Tibial nerve (tissue), 3 donors: ENCODE data around the gene FBXL7.

Experiments used
- CTCF ChIP-seq, 5 experiments: fragments of 200-600 bp in 3 of 5; fragments of 450-650 bp in 2 of 5; sonication (generic) in 3 of 5; IDR thresholded peaks; one replicate each; pipeline ENCODE4 v1.5.1; 2016 to 2019; ENCODE audit warnings: antibody characterized with exemption in 5 of 5, mild to moderate bottlenecking in 3 of 5, moderate library complexity in 2 of 5
- POLR2A ChIP-seq, 2 donors: fragments of 450-650 bp; IDR thresholded peaks; one replicate each; pipeline ENCODE4 v1.6.1; 2017; ENCODE audit warnings: antibody characterized with exemption in 2 of 2, mild to moderate bottlenecking in 2 of 2, moderate library complexity in 2 of 2

DNA sequence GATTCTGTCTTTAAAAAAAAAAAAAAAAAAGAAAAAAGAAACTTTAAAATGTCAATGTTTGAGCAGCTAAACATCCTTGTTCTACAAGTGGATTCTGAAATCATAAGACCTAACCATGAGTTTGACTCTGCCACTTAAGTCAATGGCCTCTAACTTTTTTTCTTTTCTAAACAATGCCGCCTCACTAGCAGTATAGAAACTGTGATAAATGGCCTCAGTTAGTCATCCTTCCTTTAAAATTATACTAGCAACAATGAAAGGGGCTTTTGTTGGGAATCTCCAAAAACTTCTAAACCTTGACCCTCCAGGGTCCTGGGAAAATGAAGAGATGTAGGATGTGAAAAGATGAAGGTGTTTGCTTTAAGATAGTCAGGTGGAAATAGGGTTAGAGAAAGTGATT, 71.1 kb downstream of the FBXL7 start:
- TF ChIP-seq POLR2A (IDR thresholded peaks at IDR 0.05), result no peak
- no peak for TF ChIP-seq CTCF (IDR thresholded peaks at IDR 0.05)
